AG04450 (cell line): ENCODE results near the gene EPHA6. TPM values are rescaled to one million over a fixed set of nuclear protein-coding genes. Genes with fewer than 3 reads are reported as not detected.
"Not testable (repeated sequence)": the region's sequence is repeated elsewhere in the genome, so short reads cannot be mapped to it uniquely, and the experiment has no call there.

ENCODE experiments used
- CTCF ChIA-PET: fragments of 300-600, 350-600 bp; formaldehyde crosslinking; extraction: SDS; loops from one replicate; lab custom pipeline; 2022; ENCODE audit warnings: antibody characterized with exemption, inconsistent platforms; lab: Charles Lee
- POLR2A ChIA-PET: fragments of 350-600 bp; formaldehyde crosslinking; extraction: SDS; loops from one replicate; lab custom pipeline; 2021; ENCODE audit warnings: antibody characterized with exemption, inconsistent platforms; lab: Yijun Ruan, JAX
- DNase-seq: peaks from one replicate; pipeline ENCODE4 v3.0.0-alpha.2; 2011; ENCODE audit warnings: low read depth, low spot score
- H3K27ac ChIP-seq: one replicate; pipeline ENCODE4 v1.5.1; 2012; ENCODE audit warnings: low read depth, low read length, control low read depth
- H3K27me3 ChIP-seq: one replicate; pipeline ENCODE4 v1.6.0; 2012; ENCODE audit warnings: low read length; ENCODE audit not compliant: control insufficient read depth, insufficient read depth
- H3K4me3 ChIP-seq: 2 replicates; pipeline ENCODE4 v1.5.1; 2011; ENCODE audit warnings: mild to moderate bottlenecking, low read depth, low read length, control low read depth
- H3K9me3 ChIP-seq: 2 replicates; pipeline ENCODE4 v1.5.1; 2012; ENCODE audit warnings: low read length; ENCODE audit not compliant: control insufficient read depth, insufficient read depth
- CTCF ChIP-seq: IDR thresholded peaks from 2 replicates; pipeline ENCODE4 v1.5.1; 2011; ENCODE audit warnings: low read depth, low read length, control low read depth, inconsistent platforms
- polyA plus RNA-seq: library from polyadenylated mRNA; depleted of rRNA; stranded (reverse); fragments of >200 nt; gene quantifications from 2 replicates; pipeline ENCODE4 v1.2.3, GENCODE V29; 2011

EPHA6 gene
- polyA plus RNA-seq, 1 experiment: not detected

GRCh38 chr3:96966181-96966929 lies 152.0 kb downstream of the EPHA6 start:
- H3K27me3 ChIP-seq: no peaks in the 10 kb centered on the region
- H3K4me3 ChIP-seq: no peak overlapping the region
- DNase-seq: no peak
- CTCF ChIA-PET: no interaction called here
- no peaks in the 10 kb centered on the region for H3K9me3 ChIP-seq
- POLR2A ChIA-PET: no interaction called here
- H3K27ac ChIP-seq: no peak overlapping the region
- no peak for TF ChIP-seq CTCF

- no peaks in the 10 kb centered on the region for H3K27me3 ChIP-seq
- H3K27ac ChIP-seq: no peak overlapping the region
- ChIA-PET CTCF (no interaction called here), POLR2A (no interaction called here)
- DNase-seq: no peak
- H3K4me3 ChIP-seq: no peak overlapping the region
- TF ChIP-seq CTCF: no peak
- H3K9me3 ChIP-seq: peaks cover 3% of the 10 kb centered on the region
Observed at GRCh38 chr3:96970211-96970610, 155.8 kb downstream of the EPHA6 start.

- TF ChIP-seq CTCF: no peak
- no peak overlapping the region for H3K27ac ChIP-seq
- ChIA-PET CTCF (no interaction called here), POLR2A (no interaction called here)
- no peak for DNase-seq
- no peaks in the 10 kb centered on the region for H3K27me3 ChIP-seq
- H3K9me3 ChIP-seq: peaks cover 3% of the 10 kb centered on the region
- H3K4me3 ChIP-seq: no peak overlapping the region
Observed at GRCh38 chr3:96977671-96978070, 163.3 kb downstream of the EPHA6 start.

- H3K9me3 ChIP-seq, DNase-seq, POLR2A ChIA-PET, H3K27ac ChIP-seq, CTCF ChIA-PET, H3K4me3 ChIP-seq, H3K27me3 ChIP-seq: not testable (repeated sequence)
Observed at GRCh38 chr3:96983716-96984115, 169.3 kb downstream of the EPHA6 start.

- no peak for TF ChIP-seq CTCF
- DNase-seq: no peak
- Histone ChIP-seq H3K27me3 (no peaks in the 10 kb centered on the region), H3K9me3 (peaks cover 10% of the 10 kb centered on the region), H3K27ac (no peak overlapping the region), H3K4me3 (no peak overlapping the region)
- ChIA-PET CTCF (no interaction called here), POLR2A (no interaction called here)
Observed at GRCh38 chr3:96986241-96986640, 171.8 kb downstream of the EPHA6 start.
